ENCODE data around the gene BCR.
A peak's percentile ranks its signal among the peaks of the same experiment; 100 is the strongest.
"Not testable (repeated sequence)": the region's sequence is repeated elsewhere in the genome, so short reads cannot be mapped to it uniquely, and the experiment has no call there.

Gene BCR

GRCh38 chr22:23292453-23293350 is 112.4 kb downstream of the BCR start:
- H3K27me3 ChIP-seq (ENCODE audit: control insufficient read depth, insufficient read depth, low read length), result no peaks in the 10 kb centered on the region
- no peak overlapping the region for H3K27ac ChIP-seq (ENCODE audit: low read depth, low read length)
- H3K36me3 ChIP-seq (ENCODE audit: control insufficient read depth, insufficient read depth, low read length), result peaks cover 21% of the 10 kb centered on the region
- no peak overlapping the region for H3K9ac ChIP-seq (ENCODE audit: low read length)
- no peak overlapping the region for H3K4me3 ChIP-seq (ENCODE audit: low read length)
- no peaks in the 10 kb centered on the region for H3K4me1 ChIP-seq (ENCODE audit: control insufficient read depth, insufficient read depth, low read length)

- no peaks in the 10 kb centered on the region for H3K27me3 ChIP-seq (ENCODE audit: control insufficient read depth, insufficient read depth, low read length)
- no peaks in the 10 kb centered on the region for H3K4me1 ChIP-seq (ENCODE audit: control insufficient read depth, insufficient read depth, low read length)
- no peak overlapping the region for H3K9ac ChIP-seq (ENCODE audit: low read length)
- no peak overlapping the region for H3K4me3 ChIP-seq (ENCODE audit: low read length)
- no peak overlapping the region for H3K27ac ChIP-seq (ENCODE audit: low read depth, low read length)
- peaks cover 21% of the 10 kb centered on the region for H3K36me3 ChIP-seq (ENCODE audit: control insufficient read depth, insufficient read depth, low read length)
Measured at GRCh38 chr22:23293720-23294119, 113.4 kb downstream of the BCR start.

- Histone ChIP-seq H3K27ac (ENCODE audit: low read depth, low read length) (no peak overlapping the region), H3K4me1 (ENCODE audit: control insufficient read depth, insufficient read depth, low read length) (no peaks in the 10 kb centered on the region), H3K9ac (ENCODE audit: low read length) (no peak overlapping the region), H3K4me3 (ENCODE audit: low read length) (no peak overlapping the region), H3K36me3 (ENCODE audit: control insufficient read depth, insufficient read depth, low read length) (peaks cover 21% of the 10 kb centered on the region), H3K27me3 (ENCODE audit: control insufficient read depth, insufficient read depth, low read length) (no peaks in the 10 kb centered on the region)
Measured at GRCh38 chr22:23294221-23294620, 113.9 kb downstream of the BCR start.

DNA sequence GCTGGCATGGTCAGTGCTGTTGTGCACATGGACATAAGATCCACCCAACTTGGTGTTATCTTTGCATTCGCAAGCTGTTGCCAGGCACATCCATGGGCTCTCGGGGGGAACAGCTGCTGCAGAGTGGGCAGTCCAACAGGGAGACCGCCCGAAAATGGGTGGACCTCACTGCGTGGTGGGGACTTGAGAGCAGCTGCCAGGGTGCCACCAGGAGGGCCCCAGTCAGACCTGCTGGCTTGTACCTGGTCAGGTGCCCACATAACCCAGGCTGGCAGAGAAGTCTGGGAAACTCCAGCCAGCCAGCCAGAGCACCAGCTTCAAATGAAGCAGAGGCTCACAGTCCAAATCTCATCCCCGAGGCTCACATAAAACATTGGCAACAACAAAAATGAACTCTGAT is 120.2 kb downstream of the BCR start:
- H3K4me3 ChIP-seq (ENCODE audit: low read length), result no peak overlapping the region
- H3K4me1 ChIP-seq (ENCODE audit: control insufficient read depth, insufficient read depth, low read length), result no peaks in the 10 kb centered on the region
- H3K27me3 ChIP-seq (ENCODE audit: control insufficient read depth, insufficient read depth, low read length), result no peaks in the 10 kb centered on the region
- H3K36me3 ChIP-seq (ENCODE audit: control insufficient read depth, insufficient read depth, low read length), result peaks cover 6% of the 10 kb centered on the region
- no peak overlapping the region for H3K27ac ChIP-seq (ENCODE audit: low read depth, low read length)
- H3K9ac ChIP-seq (ENCODE audit: low read length), result no peak overlapping the region

- Histone ChIP-seq H3K4me3 (ENCODE audit: low read length) (no peak overlapping the region), H3K27me3 (ENCODE audit: control insufficient read depth, insufficient read depth, low read length) (no peaks in the 10 kb centered on the region), H3K27ac (ENCODE audit: low read depth, low read length) (no peak overlapping the region), H3K36me3 (ENCODE audit: control insufficient read depth, insufficient read depth, low read length) (peaks cover 6% of the 10 kb centered on the region), H3K4me1 (ENCODE audit: control insufficient read depth, insufficient read depth, low read length) (peaks cover 4% of the 10 kb centered on the region), H3K9ac (ENCODE audit: low read length) (no peak overlapping the region)
Measured at GRCh38 chr22:23301591-23301990, 121.3 kb downstream of the BCR start.

GRCh38 chr22:23302171-23303002 is 122.1 kb downstream of the BCR start:
- H3K36me3 ChIP-seq (ENCODE audit: control insufficient read depth, insufficient read depth, low read length), result peaks cover 4% of the 10 kb centered on the region
- no peak overlapping the region for H3K9ac ChIP-seq (ENCODE audit: low read length)
- no peaks in the 10 kb centered on the region for H3K27me3 ChIP-seq (ENCODE audit: control insufficient read depth, insufficient read depth, low read length)
- H3K27ac ChIP-seq (ENCODE audit: low read depth, low read length), result no peak overlapping the region
- H3K4me1 ChIP-seq (ENCODE audit: control insufficient read depth, insufficient read depth, low read length), result peaks cover 4% of the 10 kb centered on the region
- no peak overlapping the region for H3K4me3 ChIP-seq (ENCODE audit: low read length)

GRCh38 chr22:23305321-23305910 is 125.1 kb downstream of the BCR start:
- Histone ChIP-seq H3K27ac (ENCODE audit: low read depth, low read length) (peak overlapping the region; percentile 68), H3K36me3 (ENCODE audit: control insufficient read depth, insufficient read depth, low read length) (peaks cover 2% of the 10 kb centered on the region), H3K9ac (ENCODE audit: low read length) (no peak overlapping the region), H3K4me3 (ENCODE audit: low read length) (no peak overlapping the region), H3K4me1 (ENCODE audit: control insufficient read depth, insufficient read depth, low read length) (peaks cover 4% of the 10 kb centered on the region), H3K27me3 (ENCODE audit: control insufficient read depth, insufficient read depth, low read length) (no peaks in the 10 kb centered on the region)

- H3K4me1 ChIP-seq (ENCODE audit: control insufficient read depth, insufficient read depth, low read length), result peaks cover 4% of the 10 kb centered on the region
- no peak overlapping the region for H3K9ac ChIP-seq (ENCODE audit: low read length)
- peak overlapping the region; percentile 68 for H3K27ac ChIP-seq (ENCODE audit: low read depth, low read length)
- H3K4me3 ChIP-seq (ENCODE audit: low read length), result no peak overlapping the region
- no peaks in the 10 kb centered on the region for H3K27me3 ChIP-seq (ENCODE audit: control insufficient read depth, insufficient read depth, low read length)
- no peaks in the 10 kb centered on the region for H3K36me3 ChIP-seq (ENCODE audit: control insufficient read depth, insufficient read depth, low read length)
Measured at GRCh38 chr22:23305922-23306374, 125.6 kb downstream of the BCR start.

DNA sequence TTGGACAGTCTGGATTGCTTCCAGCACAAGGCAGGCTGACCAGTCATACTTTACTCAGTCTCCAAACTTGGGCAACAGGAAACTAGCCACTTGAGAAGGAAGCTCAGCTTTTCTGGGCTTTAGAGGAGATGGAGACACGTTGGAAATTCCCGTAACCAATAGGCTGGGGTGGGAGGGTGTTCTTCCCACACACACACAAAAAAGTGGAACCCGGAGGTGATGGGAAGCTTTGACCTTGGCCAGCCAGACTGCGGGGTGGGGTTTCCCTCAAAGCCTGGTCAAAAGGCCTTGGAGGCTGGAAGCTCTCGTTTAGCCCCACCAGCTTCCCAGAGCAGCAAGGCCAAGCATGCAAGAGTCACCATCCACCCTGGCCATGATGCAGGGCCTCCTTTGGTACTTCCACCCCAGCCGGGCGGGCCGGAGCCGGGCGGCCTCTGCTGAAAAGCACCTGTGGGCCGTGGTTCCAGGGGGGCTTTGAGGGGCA is 126.2 kb downstream of the BCR start:
- H3K36me3 ChIP-seq (ENCODE audit: control insufficient read depth, insufficient read depth, low read length), result no peaks in the 10 kb centered on the region
- no peaks in the 10 kb centered on the region for H3K27me3 ChIP-seq (ENCODE audit: control insufficient read depth, insufficient read depth, low read length)
- H3K9ac ChIP-seq (ENCODE audit: low read length), result no peak overlapping the region
- H3K27ac ChIP-seq (ENCODE audit: low read depth, low read length), result peak overlapping the region; percentile 58
- H3K4me1 ChIP-seq (ENCODE audit: control insufficient read depth, insufficient read depth, low read length), result peaks cover 4% of the 10 kb centered on the region
- no peak overlapping the region for H3K4me3 ChIP-seq (ENCODE audit: low read length)

DNA sequence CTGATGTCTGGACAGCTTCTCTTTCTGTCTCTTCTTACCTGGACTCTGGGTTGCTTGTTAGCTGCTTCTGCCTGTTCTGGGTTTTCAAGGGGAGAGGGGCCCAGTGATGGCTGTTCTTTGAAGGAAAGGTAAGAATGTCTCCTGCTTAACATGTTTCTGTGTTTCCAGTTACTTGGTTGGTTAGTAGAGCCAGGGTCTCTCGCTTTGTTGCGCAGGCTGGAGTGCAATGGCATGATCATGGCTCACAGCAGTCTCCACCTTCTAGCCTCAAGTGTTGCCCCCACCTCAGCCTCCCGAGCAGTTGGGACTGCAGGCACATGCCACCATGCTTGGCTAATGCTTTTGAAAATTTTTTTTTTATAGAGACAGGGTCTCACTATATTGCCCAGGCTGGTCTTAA is 126.6 kb downstream of the BCR start:
- H3K27ac ChIP-seq (ENCODE audit: low read depth, low read length), result no peak overlapping the region
- no peak overlapping the region for H3K9ac ChIP-seq (ENCODE audit: low read length)
- no peaks in the 10 kb centered on the region for H3K27me3 ChIP-seq (ENCODE audit: control insufficient read depth, insufficient read depth, low read length)
- H3K4me1 ChIP-seq (ENCODE audit: control insufficient read depth, insufficient read depth, low read length), result peaks cover 4% of the 10 kb centered on the region
- no peaks in the 10 kb centered on the region for H3K36me3 ChIP-seq (ENCODE audit: control insufficient read depth, insufficient read depth, low read length)
- H3K4me3 ChIP-seq (ENCODE audit: low read length), result no peak overlapping the region

DNA sequence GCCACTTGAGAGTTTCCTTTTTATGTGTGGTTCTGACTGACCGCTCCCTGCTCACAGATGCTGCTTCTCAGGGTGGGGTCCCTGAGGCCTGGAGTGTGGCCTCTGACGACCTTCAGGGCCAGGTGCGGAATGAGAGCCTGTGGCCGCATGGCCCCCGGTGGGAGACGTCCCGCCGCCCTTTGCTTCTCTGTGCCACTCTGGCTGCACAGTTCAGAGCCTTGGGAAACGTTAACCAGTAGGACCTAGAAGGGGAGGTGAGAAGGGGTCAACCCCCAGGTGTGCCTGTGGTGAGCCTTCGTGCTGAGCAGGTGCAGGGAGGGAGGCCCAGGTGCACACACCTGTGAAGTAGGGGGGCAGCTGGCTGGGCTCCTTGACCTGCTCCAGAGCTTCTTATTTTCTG is 127.2 kb downstream of the BCR start:
- not testable (repeated sequence) for H3K27me3 ChIP-seq (ENCODE audit: control insufficient read depth, insufficient read depth, low read length); H3K4me1 ChIP-seq (ENCODE audit: control insufficient read depth, insufficient read depth, low read length); H3K36me3 ChIP-seq (ENCODE audit: control insufficient read depth, insufficient read depth, low read length); H3K27ac ChIP-seq (ENCODE audit: low read depth, low read length); H3K9ac ChIP-seq (ENCODE audit: low read length); H3K4me3 ChIP-seq (ENCODE audit: low read length)

- not testable (repeated sequence) for H3K36me3 ChIP-seq (ENCODE audit: control insufficient read depth, insufficient read depth, low read length); H3K9ac ChIP-seq (ENCODE audit: low read length); H3K27me3 ChIP-seq (ENCODE audit: control insufficient read depth, insufficient read depth, low read length); H3K4me3 ChIP-seq (ENCODE audit: low read length); H3K27ac ChIP-seq (ENCODE audit: low read depth, low read length); H3K4me1 ChIP-seq (ENCODE audit: control insufficient read depth, insufficient read depth, low read length)
Measured at GRCh38 chr22:23309261-23309660, 129.0 kb downstream of the BCR start.

All from rectal smooth muscle tissue (tissue), 1 donor.